IMR-90 (cell line): ENCODE data around the gene MEGF8. TPM values are rescaled to one million over a fixed set of nuclear protein-coding genes. Genes with fewer than 3 reads are reported as not detected.

Experiments used
- ATAC-seq: fragments of 200-7000 bp; cut with Tn5 transposase; 2 replicates; pipeline ENCODE4 v1.9.1; 2020; ENCODE audit warnings: low read depth, mild to moderate bottlenecking, moderate library complexity
- BruUV-seq: library from RNA; stranded (reverse); fragments of 400-500 nt; replicated peaks from 2 replicates; lab custom pipeline; 2021; lab: Mats Ljungman, UMichigan
- CTCF ChIA-PET: fragments of 300-600 bp; formaldehyde crosslinking; extraction: SDS; loops from one replicate; lab custom pipeline; 2021; ENCODE audit warnings: antibody characterized with exemption; lab: Yijun Ruan, JAX
- POLR2A ChIA-PET: fragments of 300-600 bp; sonication (Branson Sonifier 250); formaldehyde crosslinking; loops from one replicate; lab custom pipeline; 2022; ENCODE audit warnings: antibody characterized with exemption; ENCODE audit not compliant: unreplicated experiment; lab: Charles Lee
- DNase-seq: peaks from one replicate; pipeline ENCODE4 v3.0.0; 2013
- H2AFZ ChIP-seq: replicated peaks from 2 replicates; pipeline ENCODE3; 2013; ENCODE audit warnings: low read length, mild to moderate bottlenecking; ENCODE audit not compliant: poor library complexity
- H2AK5ac ChIP-seq: 2 replicates; pipeline ENCODE4 v1.6.1; 2013; ENCODE audit warnings: low read depth, low read length, inconsistent platforms
- H2AK9ac ChIP-seq: replicated peaks from 2 replicates; pipeline ENCODE3; 2013; ENCODE audit warnings: mild to moderate bottlenecking, low read depth, low read length, moderate library complexity; ENCODE audit not compliant: poor library complexity
- H2BK120ac ChIP-seq: 2 replicates; pipeline ENCODE4 v1.6.1; 2013; ENCODE audit warnings: low read depth, low read length, inconsistent platforms
- H2BK15ac ChIP-seq: 3 replicates; pipeline ENCODE4 v1.6.1; 2013; ENCODE audit warnings: low read depth, low read length, inconsistent platforms
- H2BK20ac ChIP-seq: 2 replicates; pipeline ENCODE4 v1.6.1; 2013; ENCODE audit warnings: low read depth, mild to moderate bottlenecking, inconsistent platforms, low read length, moderate library complexity
- H2BK5ac ChIP-seq: 2 replicates; pipeline ENCODE4 v1.6.1; 2013; ENCODE audit warnings: mild to moderate bottlenecking, low read depth, low read length, inconsistent platforms; ENCODE audit not compliant: poor library complexity, severe bottlenecking
- H3K14ac ChIP-seq: replicated peaks from 2 replicates; pipeline ENCODE4 v1.6.1; 2013; ENCODE audit warnings: low read depth, low read length, inconsistent platforms
- H3K18ac ChIP-seq: 2 replicates; pipeline ENCODE4 v1.6.1; 2013; ENCODE audit warnings: low read depth, low read length, control low read depth
- H3K23ac ChIP-seq: 2 replicates; pipeline ENCODE4 v1.6.1; 2013; ENCODE audit warnings: low read depth, low read length, inconsistent platforms
- H3K27ac ChIP-seq: 2 replicates; pipeline ENCODE4 v1.5.1; 2013; ENCODE audit warnings: mild to moderate bottlenecking, control low read depth, low read length; ENCODE audit not compliant: insufficient read depth
- H3K27me3 ChIP-seq: 2 replicates; pipeline ENCODE4 v1.6.1; 2013; ENCODE audit warnings: low read length; ENCODE audit not compliant: control insufficient read depth, insufficient read depth
- H3K36me3 ChIP-seq: 2 replicates; pipeline ENCODE4 v1.6.1; 2013; ENCODE audit warnings: low read length, mixed read lengths; ENCODE audit not compliant: control insufficient read depth, insufficient read depth
- H3K4ac ChIP-seq: 2 replicates; pipeline ENCODE4 v1.6.1; 2013; ENCODE audit warnings: low read depth, low read length, inconsistent platforms
- H3K4me1 ChIP-seq: 2 replicates; pipeline ENCODE4 v1.6.1; 2013; ENCODE audit warnings: low read length, mixed read lengths; ENCODE audit not compliant: control insufficient read depth, insufficient read depth
- H3K4me2 ChIP-seq: 2 replicates; pipeline ENCODE4 v1.6.1; 2013; ENCODE audit warnings: low read depth, mild to moderate bottlenecking, control low read depth, low read length, moderate library complexity
- H3K4me3 ChIP-seq: 2 replicates; pipeline ENCODE4 v1.5.1; 2013; ENCODE audit warnings: low read depth, mild to moderate bottlenecking, control low read depth, low read length, moderate library complexity; ENCODE audit not compliant: insufficient read depth
- H3K56ac ChIP-seq: 2 replicates; pipeline ENCODE4 v1.6.1; 2013; ENCODE audit warnings: low read length, inconsistent platforms; ENCODE audit not compliant: insufficient read depth; ENCODE audit errors: extremely low read depth
- H3K79me1 ChIP-seq, 2 experiments: 2 replicates each; pipeline ENCODE4 v1.6.1; 2013; ENCODE audit warnings: low read length in 2 of 2, inconsistent platforms in 1 of 2, low read depth in 1 of 2
- H3K9ac ChIP-seq: 2 replicates; pipeline ENCODE4 v1.6.1; 2013; ENCODE audit warnings: low read depth, low read length, control low read depth
- H3K9me1 ChIP-seq: 2 replicates; pipeline ENCODE4 v1.6.1; 2013; ENCODE audit warnings: low read length, inconsistent platforms; ENCODE audit not compliant: insufficient read depth
- H3K9me3 ChIP-seq: 2 replicates; pipeline ENCODE4 v1.6.1; 2013; ENCODE audit warnings: low read length; ENCODE audit not compliant: control insufficient read depth, insufficient read depth
- H4K20me1 ChIP-seq: 2 replicates; pipeline ENCODE4 v1.6.1; 2013; ENCODE audit warnings: low read length, inconsistent platforms; ENCODE audit not compliant: insufficient read depth
- H4K5ac ChIP-seq: 2 replicates; pipeline ENCODE4 v1.6.1; 2013; ENCODE audit warnings: mild to moderate bottlenecking, low read depth, low read length, control low read depth
- H4K8ac ChIP-seq, 2 experiments: 2 replicates each; pipeline ENCODE4 v1.6.1; 2013; ENCODE audit warnings: low read depth in 2 of 2, low read length in 2 of 2, control low read depth in 1 of 2, inconsistent platforms in 1 of 2
- H4K91ac ChIP-seq: 2 replicates; pipeline ENCODE4 v1.6.1; 2013; ENCODE audit warnings: low read depth, low read length, inconsistent platforms; ENCODE audit not compliant: insufficient read depth
- CEBPB ChIP-seq: IDR thresholded peaks from 2 replicates; pipeline ENCODE4 v1.6.1; 2012; ENCODE audit warnings: low read depth, low read length, improper control_type of control experiment
- CHD1 ChIP-seq: IDR thresholded peaks from 2 replicates; pipeline ENCODE4 v1.6.1; 2012; ENCODE audit warnings: low read depth, low read length, improper control_type of control experiment
- FOS ChIP-seq: fragments of 150-350 bp; IDR thresholded peaks from 2 replicates; pipeline ENCODE4 v1.6.1; 2016; ENCODE audit warnings: low read depth, low read length
- MAFK ChIP-seq: IDR thresholded peaks from 2 replicates; pipeline ENCODE4 v1.6.1; 2012; ENCODE audit warnings: low read depth, low read length, improper control_type of control experiment
- MAZ ChIP-seq: IDR thresholded peaks from 2 replicates; pipeline ENCODE4 v1.6.1; 2012; ENCODE audit warnings: low read depth, mild to moderate bottlenecking, low read length, improper control_type of control experiment, moderate library complexity, borderline replicate concordance
- MXI1 ChIP-seq: IDR thresholded peaks from 2 replicates; pipeline ENCODE4 v1.6.1; 2012; ENCODE audit warnings: low read depth, mild to moderate bottlenecking, low read length, moderate library complexity, borderline replicate concordance
- POLR2A ChIP-seq: IDR thresholded peaks from 2 replicates; pipeline ENCODE4 v1.6.1; 2012; ENCODE audit warnings: mild to moderate bottlenecking, low read depth, low read length
- RCOR1 ChIP-seq: IDR thresholded peaks from 2 replicates; pipeline ENCODE4 v1.6.1; 2012; ENCODE audit warnings: mild to moderate bottlenecking, low read length, improper control_type of control experiment; ENCODE audit not compliant: insufficient replicate concordance
- RFX5 ChIP-seq: IDR thresholded peaks from 2 replicates; pipeline ENCODE4 v1.8.0; 2012; ENCODE audit warnings: low read depth, mild to moderate bottlenecking, low read length, moderate library complexity
- SMC3 ChIP-seq: fragments of 150-350 bp; IDR thresholded peaks from 2 replicates; pipeline ENCODE4 v1.6.1; 2016; ENCODE audit warnings: low read depth, mild to moderate bottlenecking, antibody characterized with exemption, low read length, moderate library complexity
- WGBS, 2 experiments: methylation state at CpG; one replicate each; pipeline versions ENCODE4 v1.1.5 to v1.1.7; 2013; ENCODE audit warnings: missing lambda C conversion rate in 2 of 2; ENCODE audit not compliant: insufficient read length in 1 of 2; ENCODE audit errors: extremely low coverage in 2 of 2; 5-methylcytosine and 5-hydroxymethylcytosine counted together
- dilution Hi-C: fragments of 300-500 bp; cut with HindIII; formaldehyde crosslinking; loops from one replicate; pipeline ENCODE4 v1.14.3; 2018; ENCODE audit warnings: low sequenced_read_pairs; ENCODE audit not compliant: unreplicated experiment
- in situ Hi-C: fragments of 300-500 bp; cut with MboI; formaldehyde crosslinking; loops from 3 replicates; pipeline ENCODE4 v1.14.3; 2019; ENCODE audit warnings: low sequenced_read_pairs, inconsistent platforms, mixed read lengths
- intact Hi-C: fragments of 100-400 bp; cut with micrococcal nuclease; formaldehyde crosslinking; loops from 2 replicates; pipeline ENCODE4 v1.10.0; 2022
- polyA plus RNA-seq, 3 experiments: library from polyadenylated mRNA; depleted of rRNA; stranded (reverse); fragments of >200 nt; gene quantifications; 2 replicates each; pipeline ENCODE4 v1.2.3, GENCODE V29; 2012; ENCODE audit warnings: low replicate concordance in 1 of 3
- total RNA-seq: library from RNA; depleted of rRNA; stranded (reverse); fragments of >200 nt; gene quantifications from 2 replicates; pipeline ENCODE4 v1.2.3, GENCODE V29; 2012
- TF ChIP-seq, protein P1 (sequence below): fragments of 150-350 bp; IDR thresholded peaks from 2 replicates; pipeline ENCODE4 v1.6.1; 2017; ENCODE audit warnings: mild to moderate bottlenecking, antibody characterized with exemption, low read length, low read depth

MEGF8 gene
- total and polyA plus RNA-seq, 2 of the 4 experiments (the other 2 are of a cell fraction), result 2.3 to 12.5 TPM

DNA sequence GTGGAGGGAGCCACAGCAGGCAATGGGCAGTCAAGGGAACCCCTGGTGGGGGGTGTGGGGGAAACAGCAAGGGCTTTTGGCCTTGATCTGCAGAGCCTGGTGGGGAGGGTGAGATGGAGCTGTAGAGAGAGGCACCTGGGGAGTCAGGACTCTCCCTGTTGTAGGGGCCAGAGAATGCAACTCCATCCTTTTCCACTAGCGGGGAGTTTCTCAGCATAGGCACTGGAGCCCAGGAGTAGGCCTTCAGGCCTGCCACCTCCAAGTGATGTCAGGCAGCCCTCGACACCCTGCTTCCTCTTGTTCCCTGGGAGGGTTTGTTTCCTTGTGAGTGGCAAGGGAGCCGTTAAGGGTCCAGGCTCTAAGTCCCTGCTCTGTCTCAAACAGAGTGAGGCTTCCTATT, 25.0 kb downstream of the MEGF8 start:
- Histone ChIP-seq H3K27ac (no peak overlapping the region), H3K79me1 (no peaks in the 10 kb centered on the region), H2BK20ac (no peak overlapping the region), H3K9ac (no peak overlapping the region), H2AK9ac (no peak overlapping the region), H2AK5ac (no peak overlapping the region), H3K4ac (no peak overlapping the region), H3K9me3 (no peaks in the 10 kb centered on the region), H3K9me1 (0 out of 2 replicates have a peak, but pooled peaks cover 4% of the 10 kb centered on the region), H3K27me3 (no peaks in the 10 kb centered on the region), H2BK15ac (no peak overlapping the region), H3K56ac (no peak overlapping the region), H3K18ac (no peak overlapping the region), H4K91ac (no peak overlapping the region), H3K23ac (no peak overlapping the region), H3K4me1 (no peaks in the 10 kb centered on the region), H2AFZ (no peak overlapping the region), H3K4me2 (no peak overlapping the region), H3K14ac (no peak overlapping the region), H4K20me1 (no peaks in the 10 kb centered on the region), H4K8ac (no peak overlapping the region), H3K36me3 (peaks cover 23% of the 10 kb centered on the region), H4K5ac (no peak overlapping the region), H2BK120ac (no peak overlapping the region), H2BK5ac (no peak overlapping the region), H3K4me3 (no peak overlapping the region)
- TF ChIP-seq CHD1 (no peak), MAZ (no peak), SMC3 (no peak), RCOR1 (no peak), RFX5 (no peak), CEBPB (no peak), FOS (no peak), POLR2A (no peak), MXI1 (no peak), MAFK (no peak)
- TF ChIP-seq, protein P1, sequence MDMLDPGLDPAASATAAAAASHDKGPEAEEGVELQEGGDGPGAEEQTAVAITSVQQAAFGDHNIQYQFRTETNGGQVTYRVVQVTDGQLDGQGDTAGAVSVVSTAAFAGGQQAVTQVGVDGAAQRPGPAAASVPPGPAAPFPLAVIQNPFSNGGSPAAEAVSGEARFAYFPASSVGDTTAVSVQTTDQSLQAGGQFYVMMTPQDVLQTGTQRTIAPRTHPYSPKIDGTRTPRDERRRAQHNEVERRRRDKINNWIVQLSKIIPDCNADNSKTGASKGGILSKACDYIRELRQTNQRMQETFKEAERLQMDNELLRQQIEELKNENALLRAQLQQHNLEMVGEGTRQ, result no peak
- CTCF ChIA-PET, result no interaction called here
- DNase-seq (no peak), ATAC-seq (no peak)
- no TSS peak for BruUV-seq
- dilution Hi-C loops, result no loop called here
- no CpG with 5 or more reads among the region's 3 CpGs for WGBS, 2 experiments
- POLR2A ChIA-PET, result no interaction called here
- intact Hi-C loops, result no loop called here
- in situ Hi-C loops, result no loop called here
